NCI-H2227 (cell line): ENCODE results near the gene ABHD14A.
"Not testable (repeated sequence)": the region's sequence is repeated elsewhere in the genome, so short reads cannot be mapped to it uniquely, and the experiment has no call there.

Experiments used
- DNase-seq: peaks from one replicate; lab custom pipeline; 2025; ENCODE audit not compliant: unreplicated experiment; lab: John Stamatoyannopoulos, UW

The ABHD14A gene

GRCh38 chr3:51974963-51975851 lies at the start of gene ABHD14A:
ABHD14A (plus strand) TSS chr3:51975064; CDS start chr3:51975136, 72 bp downstream.
- DNase-seq = peak; percentile 79

- DNase-seq = no peak
Measured at GRCh38 chr3:51927061-51927977, 47.5 kb upstream of the ABHD14A start.

- no peak for DNase-seq
Measured at GRCh38 chr3:51928438-51928837, 46.4 kb upstream of the ABHD14A start.

- DNase-seq = not testable (repeated sequence)
Measured at GRCh38 chr3:51928981-51929380, 45.9 kb upstream of the ABHD14A start.

- no peak for DNase-seq
Measured at GRCh38 chr3:51929420-51930003, 45.4 kb upstream of the ABHD14A start.

GRCh38 chr3:51930439-51930838 lies 44.4 kb upstream of the ABHD14A start:
- DNase-seq = no peak

- no peak for DNase-seq
Measured at GRCh38 chr3:51931756-51932155, 43.1 kb upstream of the ABHD14A start.

GRCh38 chr3:51932471-51933370 lies 42.1 kb upstream of the ABHD14A start:
- DNase-seq = no peak

- DNase-seq = no peak
Measured at GRCh38 chr3:51933471-51934138, 41.3 kb upstream of the ABHD14A start.

- no peak for DNase-seq
Measured at GRCh38 chr3:51934139-51934850, 40.6 kb upstream of the ABHD14A start.

GRCh38 chr3:51934991-51935885 lies 39.6 kb upstream of the ABHD14A start:
- DNase-seq = no peak

- no peak for DNase-seq
Measured at GRCh38 chr3:51935886-51936755, 38.7 kb upstream of the ABHD14A start.

GRCh38 chr3:51937014-51937413 lies 37.9 kb upstream of the ABHD14A start:
- DNase-seq = no peak

- no peak for DNase-seq
Measured at GRCh38 chr3:51937611-51938450, 37.0 kb upstream of the ABHD14A start.

GRCh38 chr3:51938780-51939425 lies 36.0 kb upstream of the ABHD14A start:
- DNase-seq = no peak
